Parathyroid adenoma (tissue), 2 donors: ENCODE measurements around the gene MYL4.

Experiments
- H2AFZ ChIP-seq: fragments of 300-600 bp; sonication (generic); one replicate; pipeline ENCODE4 v1.7.0; 2017; ENCODE audit warnings: antibody characterized with exemption, mild to moderate bottlenecking
- H3K27ac ChIP-seq: fragments of 300-600 bp; sonication (generic); one replicate; pipeline ENCODE4 v1.7.0; 2017
- H3K27me3 ChIP-seq: fragments of 300-600 bp; sonication (generic); one replicate; pipeline ENCODE4 v1.7.0; 2017; ENCODE audit warnings: low read length; ENCODE audit not compliant: control insufficient read depth, insufficient read depth
- H3K36me3 ChIP-seq: fragments of 300-600 bp; sonication (generic); one replicate; pipeline ENCODE4 v1.7.0; 2017; ENCODE audit warnings: low read length; ENCODE audit not compliant: control insufficient read depth, insufficient read depth
- H3K4me1 ChIP-seq: fragments of 300-600 bp; sonication (generic); one replicate; pipeline ENCODE4 v1.7.0; 2017; ENCODE audit warnings: control low read depth
- H3K4me2 ChIP-seq: fragments of 300-600 bp; sonication (generic); one replicate; pipeline ENCODE4 v1.7.0; 2017; ENCODE audit warnings: low read length
- H3K4me3 ChIP-seq: fragments of 300-600 bp; sonication (generic); one replicate; pipeline ENCODE4 v1.7.0; 2017; ENCODE audit warnings: low read depth, low read length
- H3K79me2 ChIP-seq: fragments of 300-600 bp; sonication (generic); one replicate; pipeline ENCODE4 v1.7.0; 2017; ENCODE audit warnings: control low read depth
- H3K9ac ChIP-seq: fragments of 300-600 bp; sonication (generic); one replicate; pipeline ENCODE4 v1.7.0; 2017; ENCODE audit warnings: mild to moderate bottlenecking
- H3K9me3 ChIP-seq: fragments of 300-600 bp; sonication (generic); one replicate; pipeline ENCODE4 v1.7.0; 2017; ENCODE audit warnings: low read length; ENCODE audit not compliant: control insufficient read depth
- CTCF ChIP-seq: fragments of 300-600 bp; sonication (generic); IDR thresholded peaks from one replicate; pipeline ENCODE4 v1.7.0; 2017; ENCODE audit warnings: antibody characterized with exemption, mild to moderate bottlenecking
- donor health status: primary hyperparathyroidism.

MYL4 gene

GRCh38 chr17:47252209-47252608, 43.1 kb downstream of the MYL4 start:
- Histone ChIP-seq H2AFZ (no peak overlapping the region), H3K4me3 (no peak overlapping the region), H3K27ac (no peak overlapping the region), H3K9me3 (no peaks in the 10 kb centered on the region), H3K36me3 (no peaks in the 10 kb centered on the region), H3K4me1 (no peaks in the 10 kb centered on the region), H3K4me2 (no peak overlapping the region), H3K79me2 (no peaks in the 10 kb centered on the region), H3K9ac (no peak overlapping the region), H3K27me3 (no peaks in the 10 kb centered on the region)
- no peak for TF ChIP-seq CTCF

DNA sequence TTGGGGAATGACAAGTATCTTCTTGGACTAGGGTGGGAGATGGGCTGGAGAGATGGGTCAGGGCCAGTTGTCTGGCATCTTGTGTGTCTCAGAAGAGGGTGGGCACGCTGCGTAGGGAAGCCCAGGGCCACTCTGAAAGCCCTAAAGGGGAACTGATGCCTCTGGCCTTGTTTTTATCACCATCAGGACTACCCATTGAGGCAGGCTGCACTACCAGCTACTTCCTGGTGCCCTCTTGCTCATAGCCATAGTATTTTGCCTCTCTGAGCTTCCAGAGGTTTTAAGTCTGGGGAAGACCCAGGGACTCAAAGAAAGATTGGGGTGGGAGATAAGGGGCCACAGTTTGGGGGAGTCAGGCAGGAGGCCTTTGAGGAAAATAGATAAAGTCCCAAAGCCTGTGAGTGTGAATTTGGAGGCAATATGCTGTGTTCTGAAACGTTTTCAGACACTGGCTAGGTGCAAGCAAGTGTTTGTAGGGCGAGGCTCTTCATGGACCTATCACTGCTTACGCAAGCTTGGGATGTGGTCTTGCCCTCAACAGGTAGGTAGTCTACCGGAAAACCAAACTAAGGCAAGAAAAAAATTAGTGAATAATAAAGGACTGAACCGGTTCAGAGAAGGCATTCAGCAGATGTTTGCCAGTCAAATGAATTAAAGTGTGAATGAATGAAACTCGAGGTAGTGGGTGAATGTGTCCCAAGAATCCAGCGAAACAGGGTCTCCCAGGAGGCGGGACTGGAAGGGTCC, 43.8 kb downstream of the MYL4 start:
- Histone ChIP-seq H2AFZ (peak overlapping the region; percentile 85), H3K4me1 (peaks cover 2% of the 10 kb centered on the region), H3K36me3 (no peaks in the 10 kb centered on the region), H3K4me2 (peak overlapping the region; percentile 87), H3K27me3 (no peaks in the 10 kb centered on the region), H3K4me3 (peak overlapping the region; percentile 77), H3K9ac (peak overlapping the region; percentile 62), H3K79me2 (no peaks in the 10 kb centered on the region), H3K27ac (peak overlapping the region; percentile 29), H3K9me3 (no peaks in the 10 kb centered on the region)
- TF ChIP-seq CTCF = no peak

GRCh38 chr17:47253541-47254402, 44.6 kb downstream of the MYL4 start, which contains the start of gene ITGB3:
Gene ITGB3 (plus strand): TSS chr17:47253827. CDS start chr17:47253862, 35 bp downstream.
- Histone ChIP-seq H3K4me3 (peak within 1 kb of the TSS; percentile 77), H2AFZ (peak within 1 kb of the TSS; percentile 85), H3K36me3 (no peaks in the 10 kb centered on the region), H3K4me1 (peaks cover 9% of the 10 kb centered on the region), H3K27ac (peak within 1 kb of the TSS; percentile 58), H3K27me3 (no peaks in the 10 kb centered on the region), H3K9ac (peak within 1 kb of the TSS; percentile 62), H3K4me2 (peak within 1 kb of the TSS; percentile 87), H3K9me3 (no peaks in the 10 kb centered on the region), H3K79me2 (no peaks in the 10 kb centered on the region)
- peak; percentile 32 for TF ChIP-seq CTCF

GRCh38 chr17:47254403-47254943, 45.3 kb downstream of the MYL4 start:
- peak overlapping the region; percentile 85 for H2AFZ ChIP-seq
- H3K4me1 ChIP-seq = peaks cover 11% of the 10 kb centered on the region
- no peak for TF ChIP-seq CTCF
- no peaks in the 10 kb centered on the region for H3K9me3 ChIP-seq
- peak overlapping the region; percentile 58 for H3K27ac ChIP-seq
- no peaks in the 10 kb centered on the region for H3K36me3 ChIP-seq
- peak overlapping the region; percentile 49 for H3K9ac ChIP-seq
- no peaks in the 10 kb centered on the region for H3K79me2 ChIP-seq
- peak overlapping the region; percentile 87 for H3K4me2 ChIP-seq
- H3K4me3 ChIP-seq = peak overlapping the region; percentile 77
- no peaks in the 10 kb centered on the region for H3K27me3 ChIP-seq
